Measurements from ENCODE around the gene TBX2.

The TBX2 gene

GRCh38 chr17:61368832-61369450 is 30.7 kb upstream of the TBX2 start:
- no peak for DNase-seq (ENCODE audit: low read depth)

GRCh38 chr17:61369751-61370150 is 29.9 kb upstream of the TBX2 start:
- no peak for DNase-seq (ENCODE audit: low read depth)

- no peak for DNase-seq (ENCODE audit: low read depth)
Observed at GRCh38 chr17:61371179-61371578, 28.5 kb upstream of the TBX2 start.

- no peak for DNase-seq (ENCODE audit: low read depth)
Observed at GRCh38 chr17:61371606-61372005, 28.0 kb upstream of the TBX2 start.

GRCh38 chr17:61372436-61372835 is 27.2 kb upstream of the TBX2 start:
- DNase-seq (ENCODE audit: low read depth) = no peak

GRCh38 chr17:61376931-61377838 is 22.5 kb upstream of the TBX2 start:
- no peak for DNase-seq (ENCODE audit: low read depth)

GRCh38 chr17:61378658-61379456 is 20.8 kb upstream of the TBX2 start:
- no peak for DNase-seq (ENCODE audit: low read depth)

- no peak for DNase-seq (ENCODE audit: low read depth)
Observed at GRCh38 chr17:61379457-61380216, 20.0 kb upstream of the TBX2 start.

GRCh38 chr17:61380217-61380835 is 19.3 kb upstream of the TBX2 start:
- DNase-seq (ENCODE audit: low read depth) = no peak

- DNase-seq (ENCODE audit: low read depth) = no peak
Observed at GRCh38 chr17:61380836-61381525, 18.7 kb upstream of the TBX2 start.

- DNase-seq (ENCODE audit: low read depth) = no peak
Observed at GRCh38 chr17:61381537-61381936, 18.1 kb upstream of the TBX2 start.

GRCh38 chr17:61382796-61383688 is 16.6 kb upstream of the TBX2 start:
- DNase-seq (ENCODE audit: low read depth) = no peak

GRCh38 chr17:61383689-61384201 is 15.9 kb upstream of the TBX2 start:
- no peak for DNase-seq (ENCODE audit: low read depth)

- no peak for DNase-seq (ENCODE audit: low read depth)
Observed at GRCh38 chr17:61384354-61384691, 15.3 kb upstream of the TBX2 start.

GRCh38 chr17:61384692-61385576 is 14.7 kb upstream of the TBX2 start:
- DNase-seq (ENCODE audit: low read depth) = no peak

- DNase-seq (ENCODE audit: low read depth) = no peak
Observed at GRCh38 chr17:61385577-61386236, 13.9 kb upstream of the TBX2 start.

- no peak for DNase-seq (ENCODE audit: low read depth)
Observed at GRCh38 chr17:61386251-61386650, 13.4 kb upstream of the TBX2 start.

GRCh38 chr17:61387011-61387410 is 12.6 kb upstream of the TBX2 start:
- DNase-seq (ENCODE audit: low read depth) = no peak
